ENCODE data around the gene USP5. TPM values are rescaled to one million over a fixed set of nuclear protein-coding genes. Genes with fewer than 3 reads are reported as not detected.
A peak's percentile ranks its signal among the peaks of the same experiment; 100 is the strongest.

The USP5 gene
- total and polyA plus RNA-seq, 11 donors, result 23.4 to 96.8 (median 60.6) TPM

- intact Hi-C loops (cut with DNase I), result loop anchor here (1.0 to 10.0 kb wide), 8 partner anchors 46 to 210 kb away; partner anchors contain the start of genes MLF2 (in 7 of the 10) and LAG3 (in 1 of the 10)
- ATAC-seq (no peak), DNase-seq (peak in 1 of 5 donors; percentile 18)
- Histone ChIP-seq H3K27ac (no peak overlapping the region), H3K36me3 (peaks cover 0 to 1% (median 0%) of the 10 kb centered on the region in 9 donors), H3K9me3 (no peaks in the 10 kb centered on the region), H3K27me3 (peaks cover 0 to 21% (median 0%) of the 10 kb centered on the region in 9 donors), H3K4me1 (peaks cover 0 to 55% (median 28%) of the 10 kb centered on the region in 12 donors), H3K4me3 (peak overlapping the region in 5 of 12 donors; percentile 5 to 36 (median 24))
- 46 to 50% (median 49%) methylated on average over 11 to 12 of the region's 12 CpGs for WGBS, 4 donors
- no peak for TF ChIP-seq POLR2A (IDR thresholded peaks at IDR 0.05)
- TF ChIP-seq CTCF (IDR thresholded peaks at IDR 0.05), result no peak
These were observed 27.0 kb upstream of the USP5 start for GRCh38 chr12:6824901-6825381.

GRCh38 chr12:6825398-6826124 is 26.4 kb upstream of the USP5 start:
- intact Hi-C loops (cut with DNase I), result loop anchor here (1.0 to 10.0 kb wide), 8 partner anchors 47 to 211 kb away; partner anchors contain the start of genes MLF2 (in 6 of the 10) and LAG3 (in 1 of the 10)
- H3K9me3 ChIP-seq, result no peaks in the 10 kb centered on the region
- H3K4me3 ChIP-seq, result peak overlapping the region in 5 of 12 donors; percentile 5 to 36 (median 24)
- WGBS, 4 donors, result 11 to 15% (median 13%) methylated on average over 16 to 19 of the region's 19 CpGs
- H3K27me3 ChIP-seq, result peaks cover 0 to 21% (median 0%) of the 10 kb centered on the region in 9 donors
- ATAC-seq (peak; percentile 58 to 69 (median 60)), DNase-seq (peak; percentile 83 to 92 (median 86))
- H3K27ac ChIP-seq, result no peak overlapping the region
- peaks cover 0 to 55% (median 27%) of the 10 kb centered on the region in 12 donors for H3K4me1 ChIP-seq
- peaks cover 0 to 2% (median 0%) of the 10 kb centered on the region in 9 donors for H3K36me3 ChIP-seq
- TF ChIP-seq CTCF (IDR thresholded peaks at IDR 0.05) (peak; percentile 82 to 95 (median 91)), POLR2A (IDR thresholded peaks at IDR 0.05) (no peak)

- 75 to 84% (median 82%) methylated on average over 14 to 17 of the region's 17 CpGs for WGBS, 4 donors
- TF ChIP-seq POLR2A (IDR thresholded peaks at IDR 0.05) (no peak), CTCF (IDR thresholded peaks at IDR 0.05) (no peak)
- H3K36me3 ChIP-seq, result peaks cover 0 to 8% (median 0%) of the 10 kb centered on the region in 9 donors
- H3K9me3 ChIP-seq, result no peaks in the 10 kb centered on the region
- H3K27me3 ChIP-seq, result peaks cover 0 to 21% (median 0%) of the 10 kb centered on the region in 9 donors
- DNase-seq (peak in 1 of 5 donors; percentile 29), ATAC-seq (no peak)
- no peak overlapping the region for H3K4me3 ChIP-seq
- H3K27ac ChIP-seq, result no peak overlapping the region
- peaks cover 0 to 51% (median 25%) of the 10 kb centered on the region in 12 donors for H3K4me1 ChIP-seq
- intact Hi-C loops (cut with DNase I), result loop anchor here (5.0 to 10.0 kb wide), 5 partner anchors 51 to 211 kb away; partner anchors contain the start of genes MLF2 (in 6 of the 10) and LAG3 (in 1 of the 10)
These were observed 25.7 kb upstream of the USP5 start for GRCh38 chr12:6826125-6826733.

Measured in heart left ventricle (tissue), 16 donors.